CD4-positive, alpha-beta memory T cell (primary cell): ENCODE results near the gene MMP23B. TPM values are rescaled to one million over a fixed set of nuclear protein-coding genes. Genes with fewer than 3 reads are reported as not detected.

ENCODE experiments used
- CTCF ChIA-PET: fragments of 350-600 bp; sonication (Branson Sonifier 250); formaldehyde crosslinking; loops from one replicate; lab custom pipeline; 2021; ENCODE audit warnings: inconsistent platforms; ENCODE audit not compliant: partially characterized antibody; lab: Charles Lee
- POLR2A ChIA-PET: fragments of 350-600 bp; sonication (Branson Sonifier 250); formaldehyde crosslinking; loops from one replicate; lab custom pipeline; 2021; ENCODE audit not compliant: partially characterized antibody; lab: Charles Lee
- DNase-seq, 5 donors: peaks; one replicate each; pipeline versions ENCODE4 v3.0.0 to v3.0.0-alpha.2; 2020 to 2022; ENCODE audit warnings: mixed read lengths in 1 of 5
- H3K27ac ChIP-seq: one replicate; pipeline ENCODE4 v1.7.0; 2013; ENCODE audit warnings: low read depth, low read length
- H3K27me3 ChIP-seq: 2 replicates; pipeline ENCODE4 v1.7.0; 2013; ENCODE audit warnings: mild to moderate bottlenecking, low read length, moderate library complexity; ENCODE audit not compliant: insufficient read depth
- H3K36me3 ChIP-seq: 2 replicates; pipeline ENCODE4 v1.7.0; 2013; ENCODE audit warnings: mild to moderate bottlenecking, low read length, moderate library complexity; ENCODE audit not compliant: insufficient read depth
- H3K4me1 ChIP-seq: 2 replicates; pipeline ENCODE4 v1.7.0; 2013; ENCODE audit warnings: mild to moderate bottlenecking, low read length, moderate library complexity; ENCODE audit not compliant: insufficient read depth
- H3K4me3 ChIP-seq, 2 donors: one replicate each; pipeline ENCODE4 v1.7.0; 2013; ENCODE audit warnings: low read length in 2 of 2, mild to moderate bottlenecking in 1 of 2
- H3K9me3 ChIP-seq, 2 donors: one replicate each; pipeline ENCODE4 v1.7.0; 2013; ENCODE audit warnings: low read length in 2 of 2, control low read depth in 1 of 2; ENCODE audit not compliant: control insufficient read depth in 1 of 2
- H3K27ac Mint-ChIP-seq, 7 donors: one replicate each; pipeline ENCODE4 v1.8.0; 2020 to 2021; ENCODE audit warnings: mixed read lengths in 7 of 7, mild to moderate bottlenecking in 6 of 7, inconsistent platforms in 3 of 7, moderate library complexity in 3 of 7
- H3K27me3 Mint-ChIP-seq, 2 donors: one replicate each; pipeline ENCODE4 v1.8.0; 2020 to 2021; ENCODE audit warnings: mixed read lengths in 2 of 2
- H3K36me3 Mint-ChIP-seq, 2 donors: one replicate each; pipeline ENCODE4 v1.8.0; 2020 to 2021; ENCODE audit warnings: mixed read lengths in 2 of 2, inconsistent platforms in 1 of 2, mild to moderate bottlenecking in 1 of 2
- H3K4me1 Mint-ChIP-seq, 4 donors: one replicate each; pipeline ENCODE4 v1.8.0; 2020 to 2021; ENCODE audit warnings: mixed read lengths in 4 of 4, mild to moderate bottlenecking in 1 of 4
- H3K4me3 Mint-ChIP-seq, 8 donors: one replicate each; pipeline ENCODE4 v1.8.0; 2020 to 2021; ENCODE audit warnings: mixed read lengths in 8 of 8, mild to moderate bottlenecking in 7 of 8, moderate library complexity in 6 of 8, inconsistent platforms in 3 of 8
- H3K9me3 Mint-ChIP-seq, 8 donors: one replicate each; pipeline ENCODE4 v1.8.0; 2020 to 2021; ENCODE audit warnings: mixed read lengths in 8 of 8, mild to moderate bottlenecking in 5 of 8, inconsistent platforms in 3 of 8, moderate library complexity in 1 of 8
- intact Hi-C: fragments of 100-400 bp; cut with micrococcal nuclease; formaldehyde crosslinking; loops from one replicate; pipeline ENCODE4 v1.15.1; 2023
- polyA plus RNA-seq, 2 donors: library from polyadenylated mRNA; unstranded; fragments of 300-500 nt; fragmentation: Illumina TruSeq; gene quantifications; one replicate each; pipeline ENCODE4 v1.2.3, GENCODE V29; 2021
- total RNA-seq, 2 experiments: library from RNA; stranded (reverse); gene quantifications; one replicate each; pipeline ENCODE4 v1.2.3, GENCODE V29; 2021

MMP23B gene
- total and polyA plus RNA-seq, 4 experiments from 2014 or later = 0.53 to 3.7 (median 3.5) TPM; not detected in 1

GRCh38 chr1:1627829-1628753 lies 3.9 kb upstream of the MMP23B start:
- Mint-ChIP-seq H3K4me3 (peak overlapping the region in 6 of 8 donors; percentile 6 to 67 (median 30)), H3K27ac (peak overlapping the region in 3 of 7 donors; percentile 12 to 30 (median 16)), H3K27me3 (peaks cover 2 to 4% of the 10 kb centered on the region in 2 donors), H3K4me1 (peaks cover 3 to 9% (median 6%) of the 10 kb centered on the region in 4 donors), H3K36me3 (peaks cover 0 to 2% of the 10 kb centered on the region in 2 donors), H3K9me3 (peaks cover 0 to 2% (median 0%) of the 10 kb centered on the region in 8 donors)
- intact Hi-C loops = no loop called here
- DNase-seq = peak in 1 of 5 donors; percentile 46
- CTCF ChIA-PET = interaction anchor here (0.9 to 1.3 kb wide), 2 partner anchors 8 to 9 kb away, joined by 4 read pairs; no protein-coding TSS in a partner anchor
- Histone ChIP-seq H3K4me3 (no peak overlapping the region), H3K27me3 (no peaks in the 10 kb centered on the region), H3K36me3 (no peaks in the 10 kb centered on the region), H3K9me3 (no peaks in the 10 kb centered on the region), H3K4me1 (peaks cover 19% of the 10 kb centered on the region), H3K27ac (peak overlapping the region; percentile 59)
- POLR2A ChIA-PET = interaction anchor here (0.8 to 4.5 kb wide), 9 partner anchors 7 to 220 kb away, joined by 3 to 152 read pairs (median 5); partner anchors contain the start of genes CDK11A and MIB2

GRCh38 chr1:1628754-1629429 lies 3.1 kb upstream of the MMP23B start:
- Mint-ChIP-seq H3K4me3 (peak overlapping the region in 7 of 8 donors; percentile 5 to 67 (median 25)), H3K9me3 (peaks cover 0 to 2% (median 0%) of the 10 kb centered on the region in 8 donors)
- CTCF ChIA-PET = interaction anchor here (0.9 to 1.4 kb wide), 3 partner anchors 8 to 24 kb away, joined by 3 to 4 read pairs (median 4); no protein-coding TSS in a partner anchor

GRCh38 chr1:1629430-1630190 lies 2.4 kb upstream of the MMP23B start:
- Histone ChIP-seq H3K9me3 (no peaks in the 10 kb centered on the region), H3K27ac (peak overlapping the region; percentile 59), H3K4me1 (peaks cover 19% of the 10 kb centered on the region), H3K27me3 (no peaks in the 10 kb centered on the region), H3K36me3 (no peaks in the 10 kb centered on the region), H3K4me3 (peak overlapping the region in 1 of 2 donors; percentile 62)
- Mint-ChIP-seq H3K9me3 (peaks cover 0 to 2% (median 0%) of the 10 kb centered on the region in 8 donors), H3K27ac (peak overlapping the region; percentile 73 to 97 (median 93)), H3K4me3 (peak overlapping the region; percentile 72 to 91 (median 78)), H3K36me3 (peaks cover 0 to 2% of the 10 kb centered on the region in 2 donors), H3K4me1 (peaks cover 3 to 9% (median 6%) of the 10 kb centered on the region in 4 donors), H3K27me3 (peaks cover 2 to 4% of the 10 kb centered on the region in 2 donors)
- intact Hi-C loops = loop anchor here (2.0 kb wide), 2 partner anchors 15 to 55 kb away; partner anchors contain the start of genes MIB2 and SSU72
- ChIA-PET POLR2A (interaction anchor here (0.8 to 4.5 kb wide), 17 partner anchors 9 to 514 kb away, joined by 3 to 152 read pairs (median 4); partner anchors contain the start of genes AURKAIP1, C1orf159, CDK11A and MIB2), CTCF (interaction anchor here (0.5 to 1.4 kb wide), 6 partner anchors 8 to 254 kb away, joined by 3 to 5 read pairs (median 4); no protein-coding TSS in a partner anchor)
- peak; percentile 78 to 91 (median 80) for DNase-seq

More at GRCh38 chr1:1628754-1629429, 3.1 kb upstream of the MMP23B start:
- Mint-ChIP-seq H3K4me1 (peaks cover 3 to 9% (median 6%) of the 10 kb centered on the region in 4 donors), H3K27me3 (peaks cover 2 to 4% of the 10 kb centered on the region in 2 donors), H3K27ac (peak overlapping the region in 1 of 7 donors; percentile 30), H3K36me3 (peaks cover 0 to 2% of the 10 kb centered on the region in 2 donors)
- Histone ChIP-seq H3K27ac (peak overlapping the region; percentile 59), H3K4me1 (peaks cover 19% of the 10 kb centered on the region), H3K4me3 (peak overlapping the region in 1 of 2 donors; percentile 62), H3K36me3 (no peaks in the 10 kb centered on the region), H3K9me3 (no peaks in the 10 kb centered on the region), H3K27me3 (no peaks in the 10 kb centered on the region)
- DNase-seq = peak; percentile 36 to 71 (median 44)
- intact Hi-C loops = no loop called here
- POLR2A ChIA-PET = interaction anchor here (0.8 to 4.5 kb wide), 11 partner anchors 8 to 513 kb away, joined by 3 to 152 read pairs (median 5); partner anchors contain the start of genes C1orf159, CDK11A and MIB2

DNA sequence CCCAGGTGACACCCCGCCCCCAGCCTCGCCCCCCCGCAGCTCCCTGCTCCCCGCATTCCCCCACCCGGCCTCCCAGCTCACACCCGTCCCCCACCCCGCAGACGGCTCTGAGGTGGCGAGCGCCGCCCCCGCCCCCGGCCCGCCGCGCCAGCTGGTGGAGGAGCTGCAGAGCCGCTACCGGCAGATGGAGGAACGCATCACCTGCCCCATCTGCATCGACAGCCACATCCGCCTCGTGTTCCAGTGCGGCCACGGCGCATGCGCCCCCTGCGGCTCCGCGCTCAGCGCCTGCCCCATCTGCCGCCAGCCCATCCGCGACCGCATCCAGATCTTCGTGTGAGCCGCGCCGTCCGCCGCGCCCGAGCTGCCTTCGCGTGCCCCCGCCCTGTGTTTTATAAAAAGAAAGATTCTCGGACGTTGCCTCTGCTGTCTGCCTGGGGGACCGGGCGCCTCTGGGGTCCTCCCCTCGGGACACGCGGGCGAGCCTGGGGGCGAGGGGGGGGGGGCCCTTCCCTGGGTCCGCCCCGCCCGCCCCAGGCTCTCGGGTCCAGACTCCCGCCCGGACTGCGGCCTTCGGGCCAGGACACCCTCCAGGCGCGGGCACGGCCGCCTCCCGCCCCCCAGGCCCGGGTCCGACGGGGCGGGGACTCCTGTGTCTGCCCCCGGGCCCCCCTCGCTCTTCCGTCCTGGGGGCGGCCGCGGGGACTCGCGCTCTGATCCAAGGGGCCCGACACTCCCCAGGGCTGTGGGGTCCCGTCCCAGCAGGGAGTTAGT lies 1.6 kb upstream of the MMP23B start:
- peak; percentile 96 to 98 (median 97) for DNase-seq
- ChIA-PET POLR2A (interaction anchor here (0.7 to 4.5 kb wide), 15 partner anchors 8 to 255 kb away, joined by 3 to 152 read pairs (median 4); partner anchors contain the start of genes AURKAIP1, CDK11A and MIB2), CTCF (interaction anchor here (0.5 to 1.4 kb wide), 4 partner anchors 9 to 253 kb away, joined by 3 to 5 read pairs (median 4); no protein-coding TSS in a partner anchor)
- peaks cover 0 to 2% of the 10 kb centered on the region in 2 donors for H3K36me3 Mint-ChIP-seq
- H3K4me3 ChIP-seq = peak overlapping the region in 1 of 2 donors; percentile 62
- H3K4me3 Mint-ChIP-seq = peak overlapping the region; percentile 76 to 95 (median 91)
- H3K27ac Mint-ChIP-seq = peak overlapping the region; percentile 93 to 97 (median 96)
- H3K9me3 ChIP-seq = no peaks in the 10 kb centered on the region
- peaks cover 3 to 9% (median 6%) of the 10 kb centered on the region in 4 donors for H3K4me1 Mint-ChIP-seq
- H3K9me3 Mint-ChIP-seq = peaks cover 0 to 2% (median 0%) of the 10 kb centered on the region in 8 donors
- no peaks in the 10 kb centered on the region for H3K36me3 ChIP-seq
- H3K4me1 ChIP-seq = peaks cover 19% of the 10 kb centered on the region
- intact Hi-C loops = loop anchor here (2.0 kb wide), 2 partner anchors 16 to 56 kb away; partner anchors contain the start of genes MIB2 and SSU72
- peaks cover 2 to 4% of the 10 kb centered on the region in 2 donors for H3K27me3 Mint-ChIP-seq
- no peaks in the 10 kb centered on the region for H3K27me3 ChIP-seq
- peak overlapping the region; percentile 38 for H3K27ac ChIP-seq

- Mint-ChIP-seq H3K4me1 (peaks cover 3 to 9% (median 5%) of the 10 kb centered on the region in 4 donors), H3K27ac (peak overlapping the region in 3 of 7 donors; percentile 29 to 69 (median 61)), H3K9me3 (peaks cover 0 to 2% (median 0%) of the 10 kb centered on the region in 8 donors), H3K36me3 (peaks cover 0 to 2% of the 10 kb centered on the region in 2 donors), H3K27me3 (peaks cover 2 to 4% of the 10 kb centered on the region in 2 donors), H3K4me3 (peak overlapping the region in 6 of 8 donors; percentile 10 to 68 (median 40))
- ChIA-PET POLR2A (interaction anchor here (0.7 to 4.5 kb wide), 16 partner anchors 8 to 256 kb away, joined by 3 to 152 read pairs (median 4); partner anchors contain the start of genes AURKAIP1, CDK11A and MIB2), CTCF (no interaction called here)
- no peaks in the 10 kb centered on the region for H3K36me3 ChIP-seq
- peak overlapping the region; percentile 21 for H3K27ac ChIP-seq
- peaks cover 19% of the 10 kb centered on the region for H3K4me1 ChIP-seq
- intact Hi-C loops = loop anchor here (2.0 kb wide), 2 partner anchors 16 to 56 kb away; partner anchors contain the start of genes MIB2 and SSU72
- no peaks in the 10 kb centered on the region for H3K27me3 ChIP-seq
- no peaks in the 10 kb centered on the region for H3K9me3 ChIP-seq
- H3K4me3 ChIP-seq = peak overlapping the region in 1 of 2 donors; percentile 48
- DNase-seq = no peak
Observed at GRCh38 chr1:1630965-1631781, 800 bp upstream of the MMP23B start.
